GM12878 (cell line): ENCODE results near the gene PKD2. TPM values are rescaled to one million over a fixed set of nuclear protein-coding genes. Genes with fewer than 3 reads are reported as not detected.

Experiments used
- ATAC-seq: fragments of 200-7000 bp; cut with Tn5 transposase; 3 replicates; pipeline ENCODE4 v1.9.1; 2020; ENCODE audit warnings: mild to moderate bottlenecking, moderate library complexity
- BruUV-seq: library from RNA; stranded (reverse); fragments of 400-500 nt; replicated peaks from 2 replicates; lab custom pipeline; 2021; lab: Mats Ljungman, UMichigan
- CTCF ChIA-PET: fragments of 300-600 bp; sonication (Branson Sonifier 250); formaldehyde crosslinking; extraction: SDS; loops from one replicate; lab custom pipeline; 2021; ENCODE audit warnings: inconsistent platforms; lab: Yijun Ruan, JAX
- POLR2A ChIA-PET: fragments of 350-600 bp; formaldehyde crosslinking; extraction: SDS; loops from one replicate; lab custom pipeline; 2021; ENCODE audit warnings: inconsistent platforms; lab: Charles Lee
- RAD21 ChIA-PET: fragments of 300-600 bp; sonication (Branson Sonifier 250); formaldehyde crosslinking; loops from one replicate; lab custom pipeline; 2023; ENCODE audit warnings: antibody characterized with exemption; ENCODE audit not compliant: unreplicated experiment; lab: Charles Lee
- SMC1A ChIA-PET: fragments of 300-600 bp; sonication (Branson Sonifier 250); formaldehyde crosslinking; loops from one replicate; lab custom pipeline; 2023; ENCODE audit not compliant: unreplicated experiment, uncharacterized antibody; lab: Charles Lee
- DNase-seq: peaks from one replicate; pipeline ENCODE4 v3.0.0-alpha.2; 2011; ENCODE audit warnings: low read depth, low spot score
- FAIRE-seq: peaks from 3 replicates; lab custom pipeline; 2011; peaks lifted over from hg19 to GRCh38; lab: Jason Lieb, UNC
- H2AFZ ChIP-seq: 2 replicates; pipeline ENCODE4 v1.6.0; 2011; ENCODE audit warnings: low read depth, low read length, control low read depth; ENCODE audit not compliant: control insufficient read depth
- H3K27ac ChIP-seq: 2 replicates; pipeline ENCODE4 v1.5.1; 2011; ENCODE audit warnings: control low read depth; ENCODE audit not compliant: control insufficient read depth, insufficient read depth
- H3K27me3 ChIP-seq, 2 experiments: replicated peaks in 1 of 2; 2 replicates each; pipeline versions ENCODE4 v1.6.0 to v1.6.1; 2011; ENCODE audit warnings: low read length in 1 of 2; ENCODE audit not compliant: control insufficient read depth in 2 of 2, insufficient read depth in 2 of 2
- H3K36me3 ChIP-seq, 2 experiments: 2 replicates each; pipeline ENCODE4 v1.5.1; 2011; ENCODE audit warnings: low read length in 1 of 2; ENCODE audit not compliant: control insufficient read depth in 2 of 2, insufficient read depth in 2 of 2
- H3K4me1 ChIP-seq: 2 replicates; pipeline ENCODE4 v1.6.1; 2011; ENCODE audit warnings: mild to moderate bottlenecking, low read length, moderate library complexity, mixed read lengths; ENCODE audit not compliant: control insufficient read depth, insufficient read depth
- H3K4me2 ChIP-seq: 2 replicates; pipeline ENCODE4 v1.6.0; 2011; ENCODE audit warnings: control low read depth; ENCODE audit not compliant: control insufficient read depth, insufficient read depth
- H3K4me3 ChIP-seq: fragments of 200-600 bp; sonication (generic); 2 replicates; pipeline ENCODE4 v1.5.1; 2016
- H3K79me2 ChIP-seq: 2 replicates; pipeline ENCODE4 v1.6.0; 2011; ENCODE audit warnings: low read length; ENCODE audit not compliant: control insufficient read depth, insufficient read depth
- H3K9ac ChIP-seq: 2 replicates; pipeline ENCODE4 v1.8.0; 2011; ENCODE audit warnings: low read length, control low read depth, mixed read lengths; ENCODE audit not compliant: control insufficient read depth, insufficient read depth
- H3K9me3 ChIP-seq: replicated peaks from 3 replicates; pipeline ENCODE4 v1.5.1; 2011; ENCODE audit warnings: mild to moderate bottlenecking, low read length; ENCODE audit not compliant: control insufficient read depth, insufficient read depth
- H4K20me1 ChIP-seq: 2 replicates; pipeline ENCODE4 v1.6.0; 2011; ENCODE audit not compliant: control insufficient read depth, insufficient read depth
- ASH2L ChIP-seq: fragments of 300-600, 200-600 bp; sonication (generic); IDR thresholded peaks from 2 replicates; pipeline ENCODE4 v1.6.1; 2017; ENCODE audit warnings: low read depth, mild to moderate bottlenecking, borderline replicate concordance
- CEBPZ ChIP-seq: fragments of 150-350 bp; IDR thresholded peaks from 2 replicates; pipeline ENCODE4 v1.6.1; 2016; ENCODE audit warnings: low read depth, low read length
- DPF2 ChIP-seq: fragments of 450-650 bp; IDR thresholded peaks from 2 replicates; pipeline ENCODE4 v1.6.1; 2017; ENCODE audit warnings: mild to moderate bottlenecking
- E2F4 ChIP-seq: IDR thresholded peaks from 2 replicates; pipeline ENCODE4 v1.6.1; 2012; ENCODE audit warnings: low read depth, low read length, improper control_type of control experiment
- IRF3 ChIP-seq: fragments of 450-650 bp; IDR thresholded peaks from 2 replicates; pipeline ENCODE4 v1.6.1; 2014; ENCODE audit warnings: mild to moderate bottlenecking
- MLLT1 ChIP-seq: fragments of 450-650 bp; IDR thresholded peaks from 2 replicates; pipeline ENCODE4 v1.6.1; 2016; ENCODE audit warnings: mild to moderate bottlenecking
- NFXL1 ChIP-seq: fragments of 450-650 bp; IDR thresholded peaks from 2 replicates; pipeline ENCODE4 v1.6.1; 2017; ENCODE audit warnings: antibody characterized with exemption, mild to moderate bottlenecking, borderline replicate concordance
- NR2C2 ChIP-seq: IDR thresholded peaks from 2 replicates; pipeline ENCODE4 v1.6.1; 2011; ENCODE audit warnings: borderline replicate concordance, low read depth; ENCODE audit not compliant: control insufficient read depth, insufficient read length
- POLR2AphosphoS5 ChIP-seq: IDR thresholded peaks from 2 replicates; pipeline ENCODE4 v1.6.1; 2011; ENCODE audit warnings: mild to moderate bottlenecking, low read length, inconsistent platforms
- RBBP5 ChIP-seq: fragments of 200-600 bp; sonication (generic); conservative IDR thresholded peaks from 2 replicates; pipeline ENCODE4 v1.6.1; 2016
- ZBTB4 ChIP-seq: fragments of 450-650 bp; formaldehyde crosslinking; IDR thresholded peaks from 2 replicates; pipeline ENCODE4 v1.4.0; 2022; ENCODE audit warnings: mild to moderate bottlenecking, moderate library complexity
- ZNF217 ChIP-seq: fragments of 450-650 bp; IDR thresholded peaks from 2 replicates; pipeline ENCODE4 v1.6.1; 2017; ENCODE audit warnings: antibody characterized with exemption, mild to moderate bottlenecking
- WGBS: methylation state at CpG from one replicate; pipeline ENCODE4 v1.1.6; 2016; ENCODE audit warnings: low lambda C conversion rate; ENCODE audit not compliant: insufficient replicate concordance, insufficient coverage; ENCODE audit errors: missing lambda C conversion rate; 5-methylcytosine and 5-hydroxymethylcytosine counted together
- in situ Hi-C: fragments of 300-500 bp; cut with MboI; formaldehyde crosslinking; loops from 9 replicates; pipeline ENCODE4 v1.14.3; 2018; ENCODE audit warnings: mixed read lengths
- intact Hi-C: fragments of 100-400 bp; cut with micrococcal nuclease; formaldehyde crosslinking; loops from one replicate; pipeline ENCODE4 v1.14.2; 2022; ENCODE audit not compliant: unreplicated experiment
- polyA plus RNA-seq, 11 experiments: library from polyadenylated mRNA; depleted of rRNA in 4 of 11; unstranded in 6 of 11; stranded (reverse) in 5 of 11; fragments of >200 nt; fragmentation: Nextera tagmentation in 4 of 11; fragmentation: Illumina TruSeq in 1 of 11; extraction: Ambion mirVana in 4 of 11; extraction: Trizol in 1 of 11; gene quantifications; 1 replicate in 1 of 11; 2 replicates in 10 of 11; pipeline versions ENCODE4 v1.2.1 to v1.2.3, GENCODE V29; 2011 to 2016; ENCODE audit warnings: inconsistent platforms in 2 of 11, missing spikeins in 2 of 11, low read depth in 1 of 11
- total RNA-seq, 4 experiments: library from RNA; depleted of rRNA in 3 of 4; stranded (reverse); fragments of >200 nt in 3 of 4; fragmentation: Illumina TruSeq in 1 of 4; extraction: Trizol in 1 of 4; gene quantifications; 2 replicates each; pipeline versions ENCODE4 v1.2.1 to v1.2.3, GENCODE V29; 2013 to 2021

The PKD2 gene
- total and polyA plus RNA-seq, 10 of the 15 experiments (the other 5 are each of a cell fraction or from before 2014, with no cell fraction given): 2.0 to 13.8 (median 8.4) TPM

- Histone ChIP-seq H3K9ac (no peak overlapping the region), H3K9me3 (no peaks in the 10 kb centered on the region), H2AFZ (no peak overlapping the region), H3K4me3 (no peak overlapping the region), H3K4me2 (no peak overlapping the region), H4K20me1 (no peaks in the 10 kb centered on the region), H3K79me2 (peaks cover 25% of the 10 kb centered on the region), H3K27me3 (no peaks in the 10 kb centered on the region), H3K4me1 (no peaks in the 10 kb centered on the region), H3K27ac (no peak overlapping the region), H3K36me3 (no peaks in the 10 kb centered on the region)
- ATAC-seq (no peak), DNase-seq (no peak), FAIRE-seq (no peak)
- RAD21 ChIA-PET: no interaction called here
- TF ChIP-seq MLLT1 (no peak), NFXL1 (no peak), NR2C2 (no peak), ZBTB4 (CRISPR knock-in tag) (no peak), E2F4 (no peak), ASH2L (no peak), IRF3 (no peak), ZNF217 (no peak), POLR2AphosphoS5 (no peak), DPF2 (no peak), CEBPZ (no peak), RBBP5 (no peak)
- CTCF ChIA-PET: interaction anchor here (1.3 to 1.8 kb wide), 2 partner anchors 20 to 21 kb away, joined by 3 to 5 read pairs; no protein-coding TSS in a partner anchor
- POLR2A ChIA-PET: no interaction called here
- SMC1A ChIA-PET: interaction anchor here (1.4 kb wide), 1 partner anchor 9 kb away, joined by 4 read pairs; no protein-coding TSS in a partner anchor
- WGBS: 85% methylated on average over 10 of the region's 10 CpGs
- in situ Hi-C loops (no loop called here), intact Hi-C loops (no loop called here)
- no TSS peak for BruUV-seq
These were observed 1.5 kb upstream of the PKD2 start for GRCh38 chr4:88005946-88006345.
